Measurements from ENCODE around the gene UBAP2L. TPM values are rescaled to one million over a fixed set of nuclear protein-coding genes. Genes with fewer than 3 reads are reported as not detected.
"Not testable (repeated sequence)": the region's sequence is repeated elsewhere in the genome, so short reads cannot be mapped to it uniquely, and the experiment has no call there.

The UBAP2L gene
- total RNA-seq, 1 experiment from 2014 or later, result 198 TPM

DNA sequence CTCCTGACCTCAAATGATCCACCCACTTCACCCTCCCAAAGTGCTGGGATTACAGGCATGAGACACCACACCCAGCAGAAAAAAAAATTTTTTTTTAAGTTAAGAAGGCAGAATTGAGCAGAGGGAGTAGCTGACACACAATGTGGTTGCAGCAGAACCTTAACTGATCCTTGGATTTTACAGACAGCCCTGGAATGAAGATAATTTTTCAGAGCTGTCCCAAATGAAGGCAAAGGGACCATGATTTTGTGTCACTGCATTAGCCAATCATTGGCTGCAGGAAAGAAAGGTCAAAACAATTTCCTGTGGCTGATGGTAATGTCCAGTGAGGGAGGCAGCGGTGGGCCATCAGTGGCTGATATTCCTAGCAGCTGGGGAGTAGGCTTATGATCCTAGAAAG, 80.8 kb downstream of the UBAP2L start:
- H3K27me3 Mint-ChIP-seq (ENCODE audit: insufficient read depth, unreplicated experiment), result no peaks in the 10 kb centered on the region
- BruUV-seq (replicated peaks), result no TSS peak
- no peak overlapping the region for H3K27ac Mint-ChIP-seq (ENCODE audit: unreplicated experiment)
- intact Hi-C loops (cut with micrococcal nuclease; ENCODE audit: unreplicated experiment), result no loop called here
- peaks cover 6% of the 10 kb centered on the region for H3K36me3 Mint-ChIP-seq (ENCODE audit: insufficient read depth, unreplicated experiment)
- TF ChIP-seq, protein P1, sequence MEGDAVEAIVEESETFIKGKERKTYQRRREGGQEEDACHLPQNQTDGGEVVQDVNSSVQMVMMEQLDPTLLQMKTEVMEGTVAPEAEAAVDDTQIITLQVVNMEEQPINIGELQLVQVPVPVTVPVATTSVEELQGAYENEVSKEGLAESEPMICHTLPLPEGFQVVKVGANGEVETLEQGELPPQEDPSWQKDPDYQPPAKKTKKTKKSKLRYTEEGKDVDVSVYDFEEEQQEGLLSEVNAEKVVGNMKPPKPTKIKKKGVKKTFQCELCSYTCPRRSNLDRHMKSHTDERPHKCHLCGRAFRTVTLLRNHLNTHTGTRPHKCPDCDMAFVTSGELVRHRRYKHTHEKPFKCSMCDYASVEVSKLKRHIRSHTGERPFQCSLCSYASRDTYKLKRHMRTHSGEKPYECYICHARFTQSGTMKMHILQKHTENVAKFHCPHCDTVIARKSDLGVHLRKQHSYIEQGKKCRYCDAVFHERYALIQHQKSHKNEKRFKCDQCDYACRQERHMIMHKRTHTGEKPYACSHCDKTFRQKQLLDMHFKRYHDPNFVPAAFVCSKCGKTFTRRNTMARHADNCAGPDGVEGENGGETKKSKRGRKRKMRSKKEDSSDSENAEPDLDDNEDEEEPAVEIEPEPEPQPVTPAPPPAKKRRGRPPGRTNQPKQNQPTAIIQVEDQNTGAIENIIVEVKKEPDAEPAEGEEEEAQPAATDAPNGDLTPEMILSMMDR (IDR thresholded peaks at IDR 0.05; ENCODE audit: insufficient read depth in 1 of 2, low read depth in 1 of 2, low read length in 1 of 2, severe bottlenecking in 1 of 2, unreplicated experiment in 1 of 2), result no peak
- no peak overlapping the region for H3K4me3 ChIP-seq (ENCODE audit: low read depth, low read length)
- no peaks in the 10 kb centered on the region for H3K4me1 Mint-ChIP-seq (ENCODE audit: low read depth, unreplicated experiment)
- no peaks in the 10 kb centered on the region for H3K36me3 ChIP-seq (ENCODE audit: control insufficient read depth, insufficient read depth, low read length)
- ChIA-PET CTCF (interaction anchor here (0.6 kb wide), 1 partner anchor 36 kb away, joined by 4 read pairs; no protein-coding TSS in a partner anchor), POLR2A (no interaction called here)
- no peaks in the 10 kb centered on the region for H3K27me3 ChIP-seq (replicated peaks; ENCODE audit: control insufficient read depth, insufficient read depth, low read length)
- no peaks in the 10 kb centered on the region for H3K9me3 Mint-ChIP-seq (ENCODE audit: unreplicated experiment)
- H3K4me1 ChIP-seq, result no peaks in the 10 kb centered on the region
- H3K9me3 ChIP-seq, result no peaks in the 10 kb centered on the region
- no peak overlapping the region for H3K4me3 Mint-ChIP-seq (ENCODE audit: unreplicated experiment)
- DNase-seq, result no peak

GRCh38 chr1:154304664-154305337, 84.0 kb downstream of the UBAP2L start:
- intact Hi-C loops (cut with micrococcal nuclease; ENCODE audit: unreplicated experiment), result no loop called here
- BruUV-seq (replicated peaks), result no TSS peak
- Histone ChIP-seq H3K9me3 (peaks cover 5% of the 10 kb centered on the region; the same call in 1 of the 2 replicates), H3K4me1 (no peaks in the 10 kb centered on the region), H3K36me3 (ENCODE audit: control insufficient read depth, insufficient read depth, low read length) (no peaks in the 10 kb centered on the region), H3K27me3 (replicated peaks; ENCODE audit: control insufficient read depth, insufficient read depth, low read length) (no peaks in the 10 kb centered on the region), H3K4me3 (ENCODE audit: low read depth, low read length) (no peak overlapping the region)
- Mint-ChIP-seq H3K27ac (ENCODE audit: unreplicated experiment) (no peak overlapping the region), H3K36me3 (ENCODE audit: insufficient read depth, unreplicated experiment) (no peaks in the 10 kb centered on the region), H3K4me3 (ENCODE audit: unreplicated experiment) (no peak overlapping the region), H3K9me3 (ENCODE audit: unreplicated experiment) (no peaks in the 10 kb centered on the region), H3K27me3 (ENCODE audit: insufficient read depth, unreplicated experiment) (no peaks in the 10 kb centered on the region), H3K4me1 (ENCODE audit: low read depth, unreplicated experiment) (no peaks in the 10 kb centered on the region)
- TF ChIP-seq, protein P1 (IDR thresholded peaks at IDR 0.05; ENCODE audit: insufficient read depth in 1 of 2, low read depth in 1 of 2, low read length in 1 of 2, severe bottlenecking in 1 of 2, unreplicated experiment in 1 of 2), result no peak
- CTCF ChIA-PET, result interaction anchor here (0.8 kb wide), 1 partner anchor 21 kb away, joined by 4 read pairs; no protein-coding TSS in a partner anchor
- POLR2A ChIA-PET, result no interaction called here
- no peak for DNase-seq

GRCh38 chr1:154306151-154306550, 85.4 kb downstream of the UBAP2L start:
- peaks cover 5% of the 10 kb centered on the region; the same call in 1 of the 2 replicates for H3K9me3 ChIP-seq
- no peak overlapping the region for H3K4me3 ChIP-seq (ENCODE audit: low read depth, low read length)
- no peak for DNase-seq
- TF ChIP-seq, protein P1 (IDR thresholded peaks at IDR 0.05; ENCODE audit: insufficient read depth in 1 of 2, low read depth in 1 of 2, low read length in 1 of 2, severe bottlenecking in 1 of 2, unreplicated experiment in 1 of 2), result no peak
- no peak overlapping the region for H3K4me3 Mint-ChIP-seq (ENCODE audit: unreplicated experiment)
- H3K36me3 ChIP-seq (ENCODE audit: control insufficient read depth, insufficient read depth, low read length), result no peaks in the 10 kb centered on the region
- no peaks in the 10 kb centered on the region for H3K27me3 Mint-ChIP-seq (ENCODE audit: insufficient read depth, unreplicated experiment)
- intact Hi-C loops (cut with micrococcal nuclease; ENCODE audit: unreplicated experiment), result no loop called here
- H3K27ac Mint-ChIP-seq (ENCODE audit: unreplicated experiment), result no peak overlapping the region
- no peaks in the 10 kb centered on the region for H3K4me1 ChIP-seq
- no peaks in the 10 kb centered on the region for H3K36me3 Mint-ChIP-seq (ENCODE audit: insufficient read depth, unreplicated experiment)
- ChIA-PET CTCF (interaction anchor here (0.7 kb wide), 1 partner anchor 29 kb away, joined by 3 read pairs; no protein-coding TSS in a partner anchor), POLR2A (interaction anchor here (0.6 kb wide), 1 partner anchor 15 kb away, joined by 3 read pairs; the partner anchor contains the start of gene AQP10)
- no peaks in the 10 kb centered on the region for H3K27me3 ChIP-seq (replicated peaks; ENCODE audit: control insufficient read depth, insufficient read depth, low read length)
- H3K4me1 Mint-ChIP-seq (ENCODE audit: low read depth, unreplicated experiment), result no peaks in the 10 kb centered on the region
- no peaks in the 10 kb centered on the region for H3K9me3 Mint-ChIP-seq (ENCODE audit: unreplicated experiment)
- BruUV-seq (replicated peaks), result no TSS peak

DNA sequence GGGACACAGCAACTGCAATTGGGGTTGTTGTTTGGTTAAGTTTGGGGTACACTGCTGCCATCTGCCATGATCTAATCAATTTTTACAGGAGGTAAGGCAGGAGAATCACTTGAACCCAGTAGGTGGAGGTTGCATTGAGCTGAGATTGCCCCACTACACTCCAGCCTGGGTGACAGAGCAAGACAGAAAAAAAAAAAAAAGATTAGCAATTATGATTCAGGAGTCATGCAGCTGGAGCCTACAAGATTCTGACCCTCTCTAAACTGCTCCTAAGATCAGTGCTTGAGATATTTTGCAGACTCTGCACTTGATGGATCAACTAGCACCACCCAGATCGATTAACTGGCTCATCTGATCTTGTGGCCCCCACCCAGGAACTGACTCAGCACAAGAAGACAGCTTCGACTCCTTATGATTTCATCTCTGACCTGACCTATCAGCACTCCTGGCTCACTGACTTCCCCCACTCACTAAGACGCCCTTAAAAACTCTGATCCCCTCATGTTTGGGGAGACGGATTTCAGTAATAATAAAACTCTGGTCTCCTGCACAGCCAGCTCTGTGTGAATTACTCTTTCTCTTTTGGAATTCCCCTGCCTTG, 87.0 kb downstream of the UBAP2L start:
- CTCF ChIA-PET; H3K4me3 ChIP-seq (ENCODE audit: low read depth, low read length); POLR2A ChIA-PET; intact Hi-C loops (cut with micrococcal nuclease; ENCODE audit: unreplicated experiment); H3K27me3 ChIP-seq (replicated peaks; ENCODE audit: control insufficient read depth, insufficient read depth, low read length); H3K36me3 ChIP-seq (ENCODE audit: control insufficient read depth, insufficient read depth, low read length); H3K27ac Mint-ChIP-seq (ENCODE audit: unreplicated experiment); DNase-seq; H3K9me3 Mint-ChIP-seq (ENCODE audit: unreplicated experiment); H3K36me3 Mint-ChIP-seq (ENCODE audit: insufficient read depth, unreplicated experiment); H3K4me3 Mint-ChIP-seq (ENCODE audit: unreplicated experiment); H3K4me1 Mint-ChIP-seq (ENCODE audit: low read depth, unreplicated experiment); H3K4me1 ChIP-seq; BruUV-seq (replicated peaks); H3K9me3 ChIP-seq; H3K27me3 Mint-ChIP-seq (ENCODE audit: insufficient read depth, unreplicated experiment): not testable (repeated sequence)

GRCh38 chr1:154309136-154309535, 88.4 kb downstream of the UBAP2L start:
- BruUV-seq (replicated peaks); H3K36me3 Mint-ChIP-seq (ENCODE audit: insufficient read depth, unreplicated experiment); intact Hi-C loops (cut with micrococcal nuclease; ENCODE audit: unreplicated experiment): not testable (repeated sequence)

More at GRCh38 chr1:154309136-154309535, 88.4 kb downstream of the UBAP2L start:
- H3K27me3 ChIP-seq (replicated peaks; ENCODE audit: control insufficient read depth, insufficient read depth, low read length); H3K4me1 ChIP-seq; H3K4me3 Mint-ChIP-seq (ENCODE audit: unreplicated experiment); H3K27ac Mint-ChIP-seq (ENCODE audit: unreplicated experiment); POLR2A ChIA-PET; H3K27me3 Mint-ChIP-seq (ENCODE audit: insufficient read depth, unreplicated experiment); H3K9me3 ChIP-seq; H3K36me3 ChIP-seq (ENCODE audit: control insufficient read depth, insufficient read depth, low read length); CTCF ChIA-PET; DNase-seq; H3K4me3 ChIP-seq (ENCODE audit: low read depth, low read length); H3K9me3 Mint-ChIP-seq (ENCODE audit: unreplicated experiment); H3K4me1 Mint-ChIP-seq (ENCODE audit: low read depth, unreplicated experiment): not testable (repeated sequence)
